ENCODE results near the gene S100A7.
"Not testable (repeated sequence)": the region's sequence is repeated elsewhere in the genome, so short reads cannot be mapped to it uniquely, and the experiment has no call there.

S100A7 gene

GRCh38 chr1:153475282-153475681 is 14.8 kb upstream of the S100A7 start:
- no peak for DNase-seq

- no peak for DNase-seq
Measured at GRCh38 chr1:153474347-153474746, 13.9 kb upstream of the S100A7 start.

- no peak for DNase-seq
Measured at GRCh38 chr1:153470707-153471106, 10.3 kb upstream of the S100A7 start.

GRCh38 chr1:153466908-153467307 is 6.5 kb upstream of the S100A7 start:
- no peak for DNase-seq

GRCh38 chr1:153465811-153466636 is 5.6 kb upstream of the S100A7 start:
- peak; percentile 61 for DNase-seq

GRCh38 chr1:153462741-153463140 is 2.3 kb upstream of the S100A7 start:
- DNase-seq, result not testable (repeated sequence)

- DNase-seq, result no peak
Measured at GRCh38 chr1:153459655-153460054, 796 bp downstream of the S100A7 start.

- DNase-seq, result no peak
Measured at GRCh38 chr1:153456396-153456795, 4.1 kb downstream of the S100A7 start.

GRCh38 chr1:153448851-153449250 is 11.6 kb downstream of the S100A7 start:
- DNase-seq, result not testable (repeated sequence)

- DNase-seq, result no peak
Measured at GRCh38 chr1:153447498-153448170, 12.8 kb downstream of the S100A7 start.

- no peak for DNase-seq
Measured at GRCh38 chr1:153444078-153444477, 16.4 kb downstream of the S100A7 start.

GRCh38 chr1:153443486-153443885 is 17.0 kb downstream of the S100A7 start:
- no peak for DNase-seq

- no peak for DNase-seq
Measured at GRCh38 chr1:153441238-153441755, 19.2 kb downstream of the S100A7 start.

- DNase-seq, result no peak
Measured at GRCh38 chr1:153439273-153439672, 21.2 kb downstream of the S100A7 start.

GRCh38 chr1:153438599-153438998 is 21.9 kb downstream of the S100A7 start:
- DNase-seq, result no peak

- DNase-seq, result no peak
Measured at GRCh38 chr1:153437236-153437635, 23.2 kb downstream of the S100A7 start.

GRCh38 chr1:153434746-153435455 is 25.6 kb downstream of the S100A7 start:
- no peak for DNase-seq

- DNase-seq, result no peak
Measured at GRCh38 chr1:153432874-153433681, 27.4 kb downstream of the S100A7 start.

- DNase-seq, result no peak
Measured at GRCh38 chr1:153431928-153432327, 28.5 kb downstream of the S100A7 start.

GRCh38 chr1:153431427-153431826 is 29.0 kb downstream of the S100A7 start:
- no peak for DNase-seq

GRCh38 chr1:153431002-153431401 is 29.4 kb downstream of the S100A7 start:
- no peak for DNase-seq

GRCh38 chr1:153430561-153430960 is 29.9 kb downstream of the S100A7 start:
- no peak for DNase-seq

- DNase-seq, result no peak
Measured at GRCh38 chr1:153430166-153430553, 30.3 kb downstream of the S100A7 start.
